Parathyroid adenoma (tissue), 2 donors: Measurements from ENCODE around the gene DSE.

ENCODE experiments used
- H2AFZ ChIP-seq: fragments of 300-600 bp; sonication (generic); one replicate; pipeline ENCODE4 v1.7.0; 2017; ENCODE audit warnings: antibody characterized with exemption, mild to moderate bottlenecking
- H3K27ac ChIP-seq: fragments of 300-600 bp; sonication (generic); one replicate; pipeline ENCODE4 v1.7.0; 2017
- H3K27me3 ChIP-seq: fragments of 300-600 bp; sonication (generic); one replicate; pipeline ENCODE4 v1.7.0; 2017; ENCODE audit warnings: low read length; ENCODE audit not compliant: control insufficient read depth, insufficient read depth
- H3K36me3 ChIP-seq: fragments of 300-600 bp; sonication (generic); one replicate; pipeline ENCODE4 v1.7.0; 2017; ENCODE audit warnings: low read length; ENCODE audit not compliant: control insufficient read depth, insufficient read depth
- H3K4me1 ChIP-seq: fragments of 300-600 bp; sonication (generic); one replicate; pipeline ENCODE4 v1.7.0; 2017; ENCODE audit warnings: control low read depth
- H3K4me2 ChIP-seq: fragments of 300-600 bp; sonication (generic); one replicate; pipeline ENCODE4 v1.7.0; 2017; ENCODE audit warnings: low read length
- H3K4me3 ChIP-seq: fragments of 300-600 bp; sonication (generic); one replicate; pipeline ENCODE4 v1.7.0; 2017; ENCODE audit warnings: low read depth, low read length
- H3K79me2 ChIP-seq: fragments of 300-600 bp; sonication (generic); one replicate; pipeline ENCODE4 v1.7.0; 2017; ENCODE audit warnings: control low read depth
- H3K9ac ChIP-seq: fragments of 300-600 bp; sonication (generic); one replicate; pipeline ENCODE4 v1.7.0; 2017; ENCODE audit warnings: mild to moderate bottlenecking
- H3K9me3 ChIP-seq: fragments of 300-600 bp; sonication (generic); one replicate; pipeline ENCODE4 v1.7.0; 2017; ENCODE audit warnings: low read length; ENCODE audit not compliant: control insufficient read depth
- CTCF ChIP-seq: fragments of 300-600 bp; sonication (generic); IDR thresholded peaks from one replicate; pipeline ENCODE4 v1.7.0; 2017; ENCODE audit warnings: antibody characterized with exemption, mild to moderate bottlenecking
- donor health status: primary hyperparathyroidism.

The DSE gene

DNA sequence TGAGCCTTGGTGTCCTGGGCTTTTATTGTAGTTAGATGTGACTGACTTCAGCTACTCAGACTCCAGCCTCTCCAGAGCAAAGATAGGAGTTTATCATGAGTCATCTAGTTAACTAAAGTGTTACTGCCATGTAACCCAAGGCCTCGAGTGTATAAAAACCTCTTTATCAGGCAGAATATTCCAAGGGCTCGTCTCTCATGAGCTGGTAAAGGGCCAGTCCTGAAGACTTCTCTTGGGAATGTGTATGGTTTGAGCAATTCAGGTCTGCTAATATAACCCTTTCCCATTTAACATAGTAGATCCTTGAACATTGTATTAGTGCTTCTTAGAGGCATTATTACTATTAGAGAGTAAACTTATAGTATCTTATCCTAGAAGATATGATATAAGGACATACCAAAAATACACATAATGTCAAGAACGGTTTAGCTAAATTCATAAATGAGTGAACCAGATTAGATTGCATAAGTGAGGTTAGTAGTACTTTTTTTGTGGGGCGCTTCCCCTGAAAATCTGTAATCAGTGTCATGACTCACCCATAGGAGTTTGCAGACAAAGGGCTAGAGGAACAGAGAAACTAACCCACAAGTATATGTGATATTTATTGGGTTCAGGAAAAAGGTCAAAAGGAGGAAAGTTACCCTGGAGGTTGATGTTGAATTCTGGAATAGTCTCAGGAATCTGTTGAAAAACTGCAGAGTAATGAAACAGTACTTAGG is 16.0 kb downstream of the DSE start:
- Histone ChIP-seq H3K9ac (no peak overlapping the region), H3K27ac (no peak overlapping the region), H3K4me3 (no peak overlapping the region), H3K79me2 (no peaks in the 10 kb centered on the region), H2AFZ (no peak overlapping the region), H3K4me2 (no peak overlapping the region), H3K9me3 (no peaks in the 10 kb centered on the region), H3K4me1 (peaks cover 12% of the 10 kb centered on the region), H3K27me3 (no peaks in the 10 kb centered on the region), H3K36me3 (no peaks in the 10 kb centered on the region)
- TF ChIP-seq CTCF = no peak

DNA sequence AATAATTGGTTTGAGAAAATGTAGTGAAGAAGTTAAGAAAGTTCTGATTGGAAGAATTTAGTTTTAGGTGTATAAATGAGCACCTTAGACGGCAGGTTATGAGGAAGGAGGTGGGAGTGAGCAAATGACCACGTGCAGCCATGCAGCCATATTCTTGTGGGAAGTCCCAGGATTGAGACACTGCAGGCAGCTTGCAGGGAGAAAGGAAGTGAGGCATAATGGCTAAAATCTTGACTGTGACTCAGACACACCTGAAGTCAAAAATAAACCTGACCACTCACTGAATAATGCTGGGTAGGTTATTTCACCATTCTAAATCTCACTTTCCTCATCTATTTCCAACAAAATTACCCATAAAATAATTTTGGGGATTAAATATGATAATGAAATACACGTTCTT is 16.6 kb downstream of the DSE start:
- no peak overlapping the region for H3K4me3 ChIP-seq
- H3K27ac ChIP-seq = no peak overlapping the region
- no peak overlapping the region for H3K9ac ChIP-seq
- H3K36me3 ChIP-seq = no peaks in the 10 kb centered on the region
- no peaks in the 10 kb centered on the region for H3K27me3 ChIP-seq
- no peak overlapping the region for H2AFZ ChIP-seq
- no peak for TF ChIP-seq CTCF
- peaks cover 2% of the 10 kb centered on the region for H3K79me2 ChIP-seq
- H3K4me2 ChIP-seq = no peak overlapping the region
- H3K9me3 ChIP-seq = no peaks in the 10 kb centered on the region
- peaks cover 12% of the 10 kb centered on the region for H3K4me1 ChIP-seq

- no peak overlapping the region for H3K4me2 ChIP-seq
- no peak overlapping the region for H3K27ac ChIP-seq
- no peak overlapping the region for H2AFZ ChIP-seq
- no peak for TF ChIP-seq CTCF
- no peak overlapping the region for H3K9ac ChIP-seq
- H3K4me1 ChIP-seq = peaks cover 12% of the 10 kb centered on the region
- H3K36me3 ChIP-seq = no peaks in the 10 kb centered on the region
- no peak overlapping the region for H3K4me3 ChIP-seq
- no peaks in the 10 kb centered on the region for H3K9me3 ChIP-seq
- H3K79me2 ChIP-seq = peaks cover 7% of the 10 kb centered on the region
- H3K27me3 ChIP-seq = no peaks in the 10 kb centered on the region
Observed at GRCh38 chr6:116388924-116389323, 18.2 kb downstream of the DSE start.

- Histone ChIP-seq H2AFZ (no peak overlapping the region), H3K27me3 (no peaks in the 10 kb centered on the region), H3K4me1 (peaks cover 12% of the 10 kb centered on the region), H3K27ac (no peak overlapping the region), H3K9ac (no peak overlapping the region), H3K36me3 (no peaks in the 10 kb centered on the region), H3K79me2 (peaks cover 7% of the 10 kb centered on the region), H3K9me3 (no peaks in the 10 kb centered on the region), H3K4me3 (no peak overlapping the region), H3K4me2 (no peak overlapping the region)
- no peak for TF ChIP-seq CTCF
Observed at GRCh38 chr6:116389357-116389756, 18.6 kb downstream of the DSE start.

DNA sequence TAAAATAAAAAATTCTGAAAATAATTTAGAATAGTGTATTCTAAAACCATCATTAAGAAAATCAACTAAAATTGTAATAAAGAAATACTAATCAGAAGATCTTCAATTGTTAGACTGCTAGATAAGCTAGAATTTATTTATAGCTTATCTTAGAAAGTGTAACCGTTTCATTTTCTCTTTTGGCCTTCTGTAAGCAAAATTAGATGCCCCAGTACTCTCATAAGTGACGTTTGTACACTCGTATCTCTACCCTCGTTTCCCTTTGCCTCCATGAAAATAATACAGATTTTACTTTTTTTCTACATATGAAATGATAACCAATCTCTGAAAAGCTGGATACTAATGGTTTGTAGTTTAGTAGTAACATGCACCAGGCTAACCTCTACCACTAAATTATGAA is 19.8 kb downstream of the DSE start:
- Histone ChIP-seq H3K27me3 (no peaks in the 10 kb centered on the region), H3K9me3 (no peaks in the 10 kb centered on the region), H3K27ac (no peak overlapping the region), H3K79me2 (peaks cover 10% of the 10 kb centered on the region), H3K36me3 (no peaks in the 10 kb centered on the region), H3K4me3 (no peak overlapping the region), H3K4me2 (peak overlapping the region; percentile 37), H2AFZ (peak overlapping the region; percentile 12), H3K9ac (no peak overlapping the region), H3K4me1 (peaks cover 7% of the 10 kb centered on the region)
- no peak for TF ChIP-seq CTCF
